GM18520 (cell line): Measurements from ENCODE around the gene SLC11A2.
"Not testable (repeated sequence)": the region's sequence is repeated elsewhere in the genome, so short reads cannot be mapped to it uniquely, and the experiment has no call there.

ENCODE experiments used
- ATAC-seq: cut with Tn5 transposase; IDR thresholded peaks from one replicate; pipeline ENCODE4 v1.9.1; 2021; ENCODE audit not compliant: unreplicated experiment

Gene SLC11A2

DNA sequence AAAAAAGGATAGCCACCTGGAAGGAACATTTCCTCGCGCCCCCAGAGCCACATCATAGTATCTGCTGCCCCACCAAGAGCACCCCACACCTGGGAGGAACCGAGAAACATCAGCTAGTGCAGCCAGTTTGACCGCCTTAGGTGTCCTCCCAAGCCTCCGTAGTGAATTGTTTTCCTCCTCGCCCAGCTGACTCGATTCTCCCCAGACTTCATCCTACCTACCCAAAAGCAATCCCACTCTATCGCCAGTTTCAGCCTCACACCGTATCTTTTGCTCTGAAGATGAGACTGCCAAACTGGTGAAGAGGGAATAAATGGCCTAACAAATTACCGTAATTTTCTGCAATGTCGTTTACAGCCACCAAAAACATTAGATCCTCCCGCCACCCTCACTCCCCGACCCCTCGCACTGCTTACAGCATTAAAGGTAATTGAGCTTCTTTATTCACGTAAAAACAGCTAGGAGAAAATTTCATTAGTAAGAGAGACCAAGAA lies 1.2 kb upstream of the SLC11A2 start:
- ATAC-seq = no peak

- ATAC-seq = no peak
These were observed 797 bp downstream of the SLC11A2 start for GRCh38 chr12:51025338-51025835.

GRCh38 chr12:51023625-51024382 lies 2.4 kb downstream of the SLC11A2 start:
- ATAC-seq = no peak

DNA sequence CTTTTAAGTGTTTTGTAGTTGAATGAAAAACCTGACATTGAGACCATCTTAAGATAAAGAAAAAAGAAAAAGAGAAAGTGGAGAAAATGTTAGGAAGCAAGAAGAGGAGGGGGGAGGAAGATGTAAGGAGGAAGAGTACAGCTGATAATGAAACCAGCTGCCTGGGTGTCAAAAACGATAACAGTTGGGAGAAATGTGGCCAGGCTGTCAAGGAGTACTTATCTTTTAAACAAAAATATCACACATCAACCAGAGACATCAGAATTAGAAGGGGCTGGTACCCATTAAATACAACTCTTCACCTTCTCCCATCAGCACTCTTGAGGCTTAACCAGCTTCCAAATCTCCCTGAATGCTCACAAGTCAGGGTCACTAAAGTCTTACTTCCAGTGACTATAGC lies 4.5 kb downstream of the SLC11A2 start:
- ATAC-seq = no peak

GRCh38 chr12:51020448-51021182 lies 5.6 kb downstream of the SLC11A2 start:
- no peak for ATAC-seq

- ATAC-seq = no peak
These were observed 6.3 kb downstream of the SLC11A2 start for GRCh38 chr12:51019927-51020326.

DNA sequence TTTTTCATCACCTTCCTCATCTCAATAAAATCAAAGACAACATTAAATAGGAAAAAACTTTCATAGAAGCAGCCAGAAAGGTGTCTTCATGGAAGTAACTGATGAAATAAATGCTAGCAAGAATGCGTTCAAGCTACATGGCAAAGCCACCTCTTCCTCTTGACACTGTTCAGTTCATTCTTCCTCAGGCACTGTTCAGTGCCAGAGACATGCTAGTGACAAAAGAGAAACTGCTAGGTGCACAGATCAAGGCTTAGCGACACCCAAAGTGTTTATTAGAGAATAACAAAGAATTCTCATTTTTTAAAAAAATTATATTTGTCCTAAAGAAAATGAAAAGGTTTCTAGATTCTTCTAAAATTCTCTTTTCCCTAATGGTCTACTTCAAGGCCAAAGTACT lies 7.2 kb downstream of the SLC11A2 start:
- ATAC-seq = no peak

DNA sequence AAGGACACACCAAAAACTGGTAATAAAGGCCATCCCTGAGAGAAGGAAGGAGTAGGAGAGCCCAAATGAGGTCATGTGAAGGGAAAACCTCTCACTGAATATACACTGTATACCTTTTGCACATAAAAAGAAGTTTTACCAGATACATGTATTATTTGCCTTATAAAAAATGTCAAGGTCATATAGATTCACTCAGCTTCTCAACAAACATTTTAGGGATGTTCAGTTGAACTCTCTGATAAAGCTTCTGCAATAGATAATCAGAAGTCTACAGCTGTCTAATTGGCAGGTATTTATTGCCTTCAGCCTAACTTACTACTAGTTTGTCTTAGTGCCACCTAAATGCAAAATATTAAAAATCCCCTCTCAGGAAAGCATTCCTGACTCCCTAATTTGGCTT lies 8.7 kb downstream of the SLC11A2 start:
- ATAC-seq = no peak

DNA sequence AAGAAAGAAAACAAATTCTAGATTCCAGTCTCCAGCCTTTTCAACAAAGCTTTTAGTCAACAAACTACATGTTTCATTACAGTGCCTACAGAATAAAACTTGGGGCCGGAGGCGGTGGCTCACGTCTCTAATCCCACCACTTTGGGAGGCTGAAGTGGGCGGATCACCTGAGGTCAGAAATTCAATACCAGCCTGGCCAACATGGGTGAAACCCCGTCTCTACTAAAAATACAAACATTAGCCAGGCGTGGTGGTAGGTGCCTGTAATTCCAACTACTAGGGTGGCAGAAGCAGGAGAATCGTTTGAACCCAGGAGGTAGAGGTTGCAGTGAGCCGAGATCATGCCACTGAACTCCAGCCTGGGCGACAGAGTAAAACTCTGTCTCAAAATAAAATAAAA lies 11.7 kb downstream of the SLC11A2 start:
- ATAC-seq = not testable (repeated sequence)

DNA sequence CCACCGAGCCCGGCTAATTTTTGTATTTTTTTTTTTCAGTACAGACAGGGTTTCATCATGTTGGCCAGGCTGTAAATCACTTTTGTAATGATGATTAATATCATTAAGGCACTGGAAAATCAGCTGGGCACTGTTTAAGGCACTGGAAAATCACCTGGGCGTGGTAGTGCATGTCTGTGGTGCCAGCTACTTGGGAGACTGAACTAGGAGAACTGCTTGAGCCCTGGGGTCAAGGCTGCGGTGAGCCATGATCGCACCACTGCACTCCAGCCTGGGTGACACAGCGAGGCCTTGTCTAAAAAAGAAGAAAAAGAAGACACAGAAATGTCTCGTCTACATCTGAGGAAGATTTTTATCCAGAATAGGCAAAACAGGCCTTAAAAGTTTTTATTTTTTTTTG lies 12.7 kb downstream of the SLC11A2 start:
- ATAC-seq = no peak

DNA sequence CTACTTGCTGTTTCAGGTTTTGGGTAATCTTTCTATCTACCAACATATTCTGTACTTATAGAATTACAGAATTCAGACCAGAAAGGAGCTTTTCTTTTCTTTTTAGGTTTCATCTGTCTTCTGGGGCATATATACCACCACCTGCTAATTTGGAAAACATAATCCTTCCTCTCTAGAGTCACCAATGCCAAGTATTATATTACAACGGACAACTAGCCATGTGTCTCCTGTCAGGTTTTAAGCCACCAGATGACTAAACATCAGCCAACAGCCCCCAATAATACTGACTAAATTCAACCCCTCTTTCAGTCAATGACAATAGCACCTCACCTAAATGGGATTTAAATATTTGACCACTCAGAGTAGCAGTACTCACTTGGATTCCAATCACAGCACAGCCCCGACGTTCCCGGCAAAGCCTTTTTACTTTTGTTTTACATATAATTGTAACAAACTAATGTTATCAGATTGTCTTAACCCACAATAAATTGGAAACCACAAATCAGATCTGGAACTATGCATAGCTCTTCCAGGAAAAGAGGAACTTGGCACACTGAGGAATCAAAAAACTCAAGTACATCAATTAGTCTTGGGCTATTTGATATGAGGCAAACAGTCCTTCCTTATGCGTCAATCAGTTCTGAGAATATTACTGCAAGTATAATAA lies 13.5 kb downstream of the SLC11A2 start:
- no peak for ATAC-seq

- ATAC-seq = no peak
These were observed 14.2 kb downstream of the SLC11A2 start for GRCh38 chr12:51011955-51012354.

- ATAC-seq = no peak
These were observed 17.1 kb downstream of the SLC11A2 start for GRCh38 chr12:51009056-51009440.

GRCh38 chr12:51008329-51009055 lies 17.7 kb downstream of the SLC11A2 start:
- no peak for ATAC-seq

DNA sequence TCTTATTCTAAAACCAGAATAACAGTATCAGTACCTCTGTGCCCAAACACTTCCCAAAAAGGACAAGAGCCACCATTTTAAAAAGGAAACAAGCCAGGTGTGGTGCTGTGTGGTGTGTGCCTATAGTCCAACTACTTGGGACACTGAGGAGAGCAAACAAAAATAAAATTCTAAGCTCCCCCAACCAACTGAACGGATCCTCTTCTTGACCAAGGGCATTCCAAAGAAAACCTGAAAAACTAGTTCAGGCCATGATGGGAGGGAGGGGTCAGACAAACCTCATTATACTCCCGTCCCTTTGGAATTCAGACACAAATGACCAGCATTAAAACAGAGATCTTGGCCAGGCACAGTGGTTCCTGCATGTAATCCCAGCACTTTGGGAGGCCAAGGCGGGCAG lies 20.5 kb downstream of the SLC11A2 start:
- ATAC-seq = no peak

DNA sequence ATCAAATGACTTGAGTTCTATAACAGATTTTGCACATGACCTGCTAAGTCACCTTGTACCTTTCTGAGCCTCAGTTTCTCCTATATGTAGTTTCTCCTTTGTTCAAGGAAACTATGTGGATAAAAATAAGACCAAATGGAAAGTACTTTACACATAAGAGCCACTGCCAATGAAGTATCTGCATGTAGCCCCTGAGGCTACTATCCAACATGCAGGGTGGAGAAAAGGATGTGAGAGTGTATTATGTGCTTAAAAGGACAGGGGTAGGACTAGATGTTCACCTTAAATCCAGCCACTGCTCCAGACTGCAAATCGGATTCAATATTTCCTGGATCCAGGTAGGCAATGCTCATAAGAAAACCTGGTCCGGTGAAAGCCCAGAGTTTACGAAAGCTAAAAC lies 21.2 kb downstream of the SLC11A2 start:
- no peak for ATAC-seq

GRCh38 chr12:51004504-51004903 lies 21.7 kb downstream of the SLC11A2 start:
- no peak for ATAC-seq

DNA sequence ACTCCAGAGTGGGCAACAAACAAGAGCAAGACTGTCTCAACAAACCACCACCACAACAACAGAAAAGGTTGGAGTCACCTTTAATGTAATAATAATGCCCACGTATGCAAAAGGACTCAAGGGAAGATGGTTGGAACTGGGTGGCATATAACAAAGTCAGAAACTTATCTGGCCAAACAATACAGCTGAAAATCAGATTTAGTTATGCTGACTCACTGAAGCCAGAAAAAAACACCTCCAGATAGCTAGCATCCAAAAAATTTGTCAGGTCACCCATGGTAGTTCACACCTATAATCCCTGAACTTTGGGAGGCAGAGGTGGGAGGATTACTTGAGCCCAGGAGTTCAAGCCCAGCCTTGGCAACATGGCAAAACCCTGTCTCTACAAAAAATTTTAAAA lies 24.4 kb downstream of the SLC11A2 start:
- ATAC-seq = no peak

- no peak for ATAC-seq
These were observed 25.9 kb downstream of the SLC11A2 start for GRCh38 chr12:51000245-51000644.

GRCh38 chr12:50999093-50999492 lies 27.1 kb downstream of the SLC11A2 start:
- ATAC-seq = no peak

- no peak for ATAC-seq
These were observed 33.4 kb downstream of the SLC11A2 start for GRCh38 chr12:50992819-50993218.
